Right lobe of liver (tissue), 4 donors: ENCODE measurements around the gene DAZ1.
"Not testable (repeated sequence)": the region's sequence is repeated elsewhere in the genome, so short reads cannot be mapped to it uniquely, and the experiment has no call there.

Source experiments
- CTCF ChIP-seq, 4 donors: fragments of 200-600 bp in 3 of 4; fragments of 450-650 bp in 1 of 4; IDR thresholded peaks; one replicate each; pipeline versions ENCODE4 v1.5.1 to v1.8.0; 2016 to 2022; ENCODE audit warnings: antibody characterized with exemption in 4 of 4, mild to moderate bottlenecking in 2 of 4
- POLR2A ChIP-seq: fragments of 450-650 bp; IDR thresholded peaks from one replicate; pipeline ENCODE4 v1.6.1; 2017; ENCODE audit warnings: antibody characterized with exemption, mild to moderate bottlenecking
- donor health status: DM: no; HTN: no; CAD: no.
- donor health status: DM: no; HTN: no; CAD: no.
- donor health status: DM: no; HTN: yes; CAD: no.

GRCh38 chrY:23207455-23207854, 8.6 kb upstream of the DAZ1 start:
- not testable (repeated sequence) for TF ChIP-seq POLR2A; CTCF (IDR thresholded peaks at IDR 0.05)
